Calu3 (cell line): ENCODE data around the gene HHAT. TPM values are rescaled to one million over a fixed set of nuclear protein-coding genes. Genes with fewer than 3 reads are reported as not detected.
A peak's percentile ranks its signal among the peaks of the same experiment; 100 is the strongest.

ENCODE experiments used
- BruUV-seq: library from RNA; stranded (reverse); fragments of 400-500 nt; replicated peaks from 2 replicates; lab custom pipeline; 2021; lab: Mats Ljungman, UMichigan
- CTCF ChIA-PET: fragments of 300-600 bp; sonication (Branson Sonifier 250); formaldehyde crosslinking; loops from one replicate; lab custom pipeline; 2022; ENCODE audit warnings: antibody characterized with exemption; lab: Charles Lee
- DNase-seq: peaks from one replicate; pipeline ENCODE4 v3.0.0; 2022
- H3K27ac Mint-ChIP-seq: one replicate; pipeline ENCODE4 v1.8.0; 2022; ENCODE audit warnings: mixed read lengths; ENCODE audit not compliant: unreplicated experiment
- H3K27me3 Mint-ChIP-seq: one replicate; pipeline ENCODE4 v1.8.0; 2022; ENCODE audit warnings: mixed read lengths; ENCODE audit not compliant: unreplicated experiment
- H3K36me3 Mint-ChIP-seq: one replicate; pipeline ENCODE4 v1.8.0; 2022; ENCODE audit warnings: mild to moderate bottlenecking, moderate library complexity, mixed read lengths; ENCODE audit not compliant: insufficient read depth, unreplicated experiment
- H3K4me1 Mint-ChIP-seq: one replicate; pipeline ENCODE4 v1.8.0; 2022; ENCODE audit warnings: mild to moderate bottlenecking, low read depth, mixed read lengths; ENCODE audit not compliant: unreplicated experiment
- H3K4me3 Mint-ChIP-seq: one replicate; pipeline ENCODE4 v1.8.0; 2022; ENCODE audit warnings: mild to moderate bottlenecking, low read depth, moderate library complexity, mixed read lengths; ENCODE audit not compliant: unreplicated experiment
- H3K9me3 Mint-ChIP-seq: one replicate; pipeline ENCODE4 v1.8.0; 2022; ENCODE audit warnings: low read depth, mixed read lengths; ENCODE audit not compliant: unreplicated experiment
- intact Hi-C: fragments of 100-400 bp; cut with micrococcal nuclease; formaldehyde crosslinking; loops from one replicate; pipeline ENCODE4 v1.10.0; 2022; ENCODE audit not compliant: unreplicated experiment
- total RNA-seq: library from RNA; stranded (reverse); gene quantifications from 2 replicates; pipeline ENCODE4 v1.2.3, GENCODE V29; 2022
- TF ChIP-seq, protein P1 (sequence below): fragments of 200-600 bp; IDR thresholded peaks from one replicate; pipeline ENCODE4 v1.8.0; 2022; ENCODE audit warnings: antibody characterized with exemption; ENCODE audit not compliant: unreplicated experiment

Gene HHAT
- total RNA-seq, 1 experiment from 2014 or later = 5.8 TPM

GRCh38 chr1:210384625-210385024 lies 55.9 kb downstream of the HHAT start:
- Mint-ChIP-seq H3K36me3 (no peaks in the 10 kb centered on the region), H3K4me1 (peaks cover 11% of the 10 kb centered on the region), H3K27ac (no peak overlapping the region), H3K9me3 (no peaks in the 10 kb centered on the region), H3K27me3 (no peaks in the 10 kb centered on the region), H3K4me3 (no peak overlapping the region)
- TF ChIP-seq, protein P1, sequence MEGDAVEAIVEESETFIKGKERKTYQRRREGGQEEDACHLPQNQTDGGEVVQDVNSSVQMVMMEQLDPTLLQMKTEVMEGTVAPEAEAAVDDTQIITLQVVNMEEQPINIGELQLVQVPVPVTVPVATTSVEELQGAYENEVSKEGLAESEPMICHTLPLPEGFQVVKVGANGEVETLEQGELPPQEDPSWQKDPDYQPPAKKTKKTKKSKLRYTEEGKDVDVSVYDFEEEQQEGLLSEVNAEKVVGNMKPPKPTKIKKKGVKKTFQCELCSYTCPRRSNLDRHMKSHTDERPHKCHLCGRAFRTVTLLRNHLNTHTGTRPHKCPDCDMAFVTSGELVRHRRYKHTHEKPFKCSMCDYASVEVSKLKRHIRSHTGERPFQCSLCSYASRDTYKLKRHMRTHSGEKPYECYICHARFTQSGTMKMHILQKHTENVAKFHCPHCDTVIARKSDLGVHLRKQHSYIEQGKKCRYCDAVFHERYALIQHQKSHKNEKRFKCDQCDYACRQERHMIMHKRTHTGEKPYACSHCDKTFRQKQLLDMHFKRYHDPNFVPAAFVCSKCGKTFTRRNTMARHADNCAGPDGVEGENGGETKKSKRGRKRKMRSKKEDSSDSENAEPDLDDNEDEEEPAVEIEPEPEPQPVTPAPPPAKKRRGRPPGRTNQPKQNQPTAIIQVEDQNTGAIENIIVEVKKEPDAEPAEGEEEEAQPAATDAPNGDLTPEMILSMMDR = no peak
- BruUV-seq = no TSS peak
- intact Hi-C loops = no loop called here
- CTCF ChIA-PET = interaction anchor here (0.9 to 2.9 kb wide), 3 partner anchors 9 to 549 kb away, joined by 3 to 13 read pairs (median 8); no protein-coding TSS in a partner anchor
- no peak for DNase-seq

DNA sequence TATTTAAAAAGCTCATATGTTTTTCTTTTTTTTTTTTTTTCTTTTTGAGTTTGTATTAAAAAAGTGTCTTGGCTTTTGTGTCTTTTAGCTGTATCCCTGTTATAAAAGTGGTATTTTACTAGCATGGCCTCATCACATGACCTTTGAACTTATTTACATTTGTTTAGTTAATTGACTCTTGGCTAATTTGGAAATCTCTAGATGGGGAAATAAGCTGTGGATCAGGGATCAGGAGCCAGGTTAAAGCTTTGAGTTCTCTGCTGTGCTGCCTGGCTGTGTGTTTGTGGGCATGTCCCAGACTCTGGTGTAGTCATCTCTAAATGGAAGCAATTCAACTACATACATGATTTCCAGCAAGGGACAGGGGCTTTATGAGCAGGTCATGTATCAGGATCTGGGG lies 56.5 kb downstream of the HHAT start:
- intact Hi-C loops = no loop called here
- Mint-ChIP-seq H3K4me1 (peaks cover 11% of the 10 kb centered on the region), H3K36me3 (no peaks in the 10 kb centered on the region), H3K27me3 (no peaks in the 10 kb centered on the region), H3K4me3 (no peak overlapping the region), H3K9me3 (no peaks in the 10 kb centered on the region), H3K27ac (peak overlapping the region; percentile 57)
- CTCF ChIA-PET = interaction anchor here (0.9 to 2.9 kb wide), 2 partner anchors 9 to 550 kb away, joined by 3 to 13 read pairs; no protein-coding TSS in a partner anchor
- no peak for DNase-seq
- no TSS peak for BruUV-seq
- TF ChIP-seq, protein P1 = no peak

GRCh38 chr1:210394281-210394821 lies 65.6 kb downstream of the HHAT start:
- peaks cover 14% of the 10 kb centered on the region for H3K4me1 Mint-ChIP-seq
- no TSS peak for BruUV-seq
- no peak overlapping the region for H3K4me3 Mint-ChIP-seq
- peaks cover 2% of the 10 kb centered on the region for H3K9me3 Mint-ChIP-seq
- intact Hi-C loops = no loop called here
- TF ChIP-seq, protein P1 = no peak
- H3K27me3 Mint-ChIP-seq = no peaks in the 10 kb centered on the region
- H3K36me3 Mint-ChIP-seq = no peaks in the 10 kb centered on the region
- CTCF ChIA-PET = interaction anchor here (2.2 to 2.3 kb wide), 2 partner anchors 10 to 20 kb away, joined by 13 to 17 read pairs; no protein-coding TSS in a partner anchor
- no peak for DNase-seq
- no peak overlapping the region for H3K27ac Mint-ChIP-seq

DNA sequence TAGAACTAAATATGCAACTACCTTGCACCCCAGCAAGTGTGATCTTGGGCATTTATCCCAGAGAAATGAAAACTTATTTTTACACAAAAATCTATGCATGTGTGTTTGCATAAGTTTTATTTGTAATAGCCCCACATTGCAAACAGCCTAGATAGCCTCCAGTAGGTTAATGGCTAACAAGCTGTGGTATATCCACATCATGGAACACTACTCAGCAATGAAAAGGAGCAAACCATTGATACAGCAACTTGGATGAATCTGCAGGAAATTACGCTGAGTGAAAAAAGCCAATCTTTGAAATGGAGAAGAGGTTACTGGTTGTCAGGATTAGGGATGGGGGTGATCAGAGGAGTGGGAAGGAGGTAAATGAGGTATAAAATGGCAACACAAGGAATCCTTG lies 67.8 kb downstream of the HHAT start:
- intact Hi-C loops = loop anchor here (1.0 kb wide), 1 partner anchor 35 kb away; no protein-coding TSS in a partner anchor
- Mint-ChIP-seq H3K4me3 (no peak overlapping the region), H3K27ac (no peak overlapping the region), H3K36me3 (no peaks in the 10 kb centered on the region), H3K4me1 (peaks cover 23% of the 10 kb centered on the region), H3K9me3 (peaks cover 2% of the 10 kb centered on the region), H3K27me3 (no peaks in the 10 kb centered on the region)
- BruUV-seq = no TSS peak
- CTCF ChIA-PET = no interaction called here
- DNase-seq = no peak
- TF ChIP-seq, protein P1 = no peak
